D721Med (cell line): Measurements from ENCODE around the gene OBSL1.

Source experiments
- DNase-seq: peaks from one replicate; pipeline ENCODE4 v3.0.0; 2011; ENCODE audit warnings: low spot score; ENCODE audit not compliant: insufficient read length
- FAIRE-seq: peaks from 2 replicates; lab custom pipeline; 2011; peaks lifted over from hg19 to GRCh38; lab: Jason Lieb, UNC
- CTCF ChIP-seq: IDR thresholded peaks from 2 replicates; pipeline ENCODE4 v1.5.1; 2012; ENCODE audit warnings: mild to moderate bottlenecking, control low read depth; ENCODE audit not compliant: insufficient read depth; ENCODE audit errors: missing control alignments

OBSL1 gene

GRCh38 chr2:219571311-219572236 lies at the start of gene OBSL1:
TSS of gene OBSL1 (minus strand) at chr2:219571539. CDS start at chr2:219571232, 307 bp downstream.
- no peak for TF ChIP-seq CTCF
- DNase-seq, result no peak
- no peak for FAIRE-seq

- TF ChIP-seq CTCF, result no peak
- DNase-seq (no peak), FAIRE-seq (no peak)
These were observed 49.2 kb upstream of the OBSL1 start for GRCh38 chr2:219620546-219620945.

GRCh38 chr2:219619235-219619634 lies 47.9 kb upstream of the OBSL1 start:
- DNase-seq (no peak), FAIRE-seq (no peak)
- peak; percentile 29 for TF ChIP-seq CTCF

- DNase-seq (no peak), FAIRE-seq (no peak)
These were observed 47.4 kb upstream of the OBSL1 start for GRCh38 chr2:219618733-219619122.

GRCh38 chr2:219616550-219616949 lies 45.2 kb upstream of the OBSL1 start:
- no peak for DNase-seq
- no peak for FAIRE-seq
- no peak for TF ChIP-seq CTCF

More at GRCh38 chr2:219618733-219619122, 47.4 kb upstream of the OBSL1 start:
- no peak for TF ChIP-seq CTCF

- TF ChIP-seq CTCF, result no peak
- FAIRE-seq (no peak), DNase-seq (no peak)
These were observed 44.6 kb upstream of the OBSL1 start for GRCh38 chr2:219615894-219616293.

- DNase-seq (no peak), FAIRE-seq (no peak)
- no peak for TF ChIP-seq CTCF
These were observed 43.7 kb upstream of the OBSL1 start for GRCh38 chr2:219615036-219615435.
